HG03354 (cell line): ENCODE results near the gene TRIM64.
"Not testable (repeated sequence)": the region's sequence is repeated elsewhere in the genome, so short reads cannot be mapped to it uniquely, and the experiment has no call there.

ENCODE experiments used
- ATAC-seq: cut with Tn5 transposase; IDR thresholded peaks from one replicate; pipeline ENCODE4 v1.9.1; 2021; ENCODE audit warnings: mild to moderate bottlenecking; ENCODE audit not compliant: unreplicated experiment, poor library complexity, severe bottlenecking

The TRIM64 gene

GRCh38 chr11:89965737-89966136 is at the start of gene TRIM64:
TSS of gene TRIM64 (plus strand) at chr11:89966037. CDS start at chr11:89968504, 2,467 bp downstream.
- ATAC-seq, result not testable (repeated sequence)

DNA sequence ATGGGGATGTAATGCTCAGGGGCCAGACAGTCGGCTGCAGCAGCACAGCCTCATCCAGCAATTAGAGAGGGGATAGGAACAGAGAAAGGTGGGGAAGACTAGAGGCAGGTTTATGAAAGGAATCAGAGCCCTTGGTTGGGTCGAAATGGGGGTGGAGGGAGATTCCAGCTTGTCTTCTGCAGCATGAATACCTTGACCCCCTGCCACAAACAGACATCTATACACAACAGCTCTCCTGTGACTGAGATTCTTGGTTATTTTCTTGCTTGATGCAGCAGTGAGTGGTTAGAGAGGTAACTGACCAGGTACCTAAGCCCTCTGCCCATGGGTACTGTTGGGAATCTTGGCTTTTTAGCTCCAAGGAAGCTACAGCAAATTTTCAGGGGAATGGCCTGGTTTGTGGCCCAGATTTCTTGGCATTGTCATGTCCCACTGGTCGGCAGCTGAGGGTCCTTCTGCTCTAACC is 43.6 kb upstream of the TRIM64 start, which contains the start of gene TRIM49D1:
TRIM49D1 (minus strand) TSS at position 51 of the 466 bp plus-strand sequence. CDS start 4,535 bp downstream, outside the sequence.
- no peak for ATAC-seq

DNA sequence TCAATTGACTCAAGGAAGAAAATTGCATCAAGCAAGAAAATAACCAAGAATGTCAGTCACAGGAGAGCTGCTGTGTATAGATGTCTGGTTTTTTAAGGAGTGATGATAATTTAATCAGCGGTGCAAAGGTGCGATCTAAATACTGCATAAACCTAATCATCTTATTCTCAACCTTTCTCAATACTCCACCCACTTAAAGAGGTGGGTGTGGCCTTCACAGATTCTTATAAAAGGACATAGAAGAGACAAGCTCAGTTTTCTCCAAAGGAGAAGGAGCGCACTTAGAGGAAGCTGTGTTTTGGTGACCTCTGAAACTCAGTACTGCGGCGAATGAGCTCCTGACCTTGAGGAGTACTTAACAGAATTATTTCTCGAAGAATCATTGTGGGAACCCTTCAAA is 42.1 kb upstream of the TRIM64 start, which contains the start of gene TRIM49D2:
TRIM49D2 (plus strand) TSS at position 301 of the 400 bp plus-strand sequence. CDS start 2,698 bp downstream, outside the sequence.
- not testable (repeated sequence) for ATAC-seq

GRCh38 chr11:89960833-89961232 is 5.0 kb upstream of the TRIM64 start:
- ATAC-seq, result not testable (repeated sequence)
